CD8-positive, alpha-beta memory T cell (primary cell): Measurements from ENCODE around the gene SEPTIN10. TPM values are rescaled to one million over a fixed set of nuclear protein-coding genes. Genes with fewer than 3 reads are reported as not detected.

Experiments used
- CTCF ChIA-PET: fragments of 350-600 bp; sonication (Branson Sonifier 250); formaldehyde crosslinking; loops from one replicate; lab custom pipeline; 2021; ENCODE audit warnings: antibody characterized with exemption; lab: Charles Lee
- POLR2A ChIA-PET: fragments of 350-600 bp; sonication (Branson Sonifier 250); formaldehyde crosslinking; loops from one replicate; lab custom pipeline; 2021; ENCODE audit warnings: antibody characterized with exemption; lab: Charles Lee
- DNase-seq, 5 donors: peaks; one replicate each; pipeline versions ENCODE4 v3.0.0 to v3.0.0-alpha.2; 2020 to 2022; ENCODE audit warnings: mixed read lengths in 1 of 5
- H3K27ac ChIP-seq: one replicate; pipeline ENCODE4 v1.7.0; 2013; ENCODE audit warnings: low read depth, mild to moderate bottlenecking, low read length, moderate library complexity
- H3K27me3 ChIP-seq: 2 replicates; pipeline ENCODE4 v1.7.0; 2013; ENCODE audit warnings: low read length, mild to moderate bottlenecking; ENCODE audit not compliant: insufficient read depth, poor library complexity, severe bottlenecking
- H3K36me3 ChIP-seq: 2 replicates; pipeline ENCODE4 v1.7.0; 2013; ENCODE audit warnings: mild to moderate bottlenecking, low read length, moderate library complexity; ENCODE audit not compliant: insufficient read depth
- H3K4me1 ChIP-seq: 2 replicates; pipeline ENCODE4 v1.7.0; 2013; ENCODE audit warnings: mild to moderate bottlenecking, low read length, moderate library complexity; ENCODE audit not compliant: insufficient read depth
- H3K4me3 ChIP-seq: 2 replicates; pipeline ENCODE4 v1.7.0; 2013; ENCODE audit warnings: mild to moderate bottlenecking, low read length
- H3K9me3 ChIP-seq: 2 replicates; pipeline ENCODE4 v1.7.0; 2013; ENCODE audit warnings: mild to moderate bottlenecking, low read length
- H3K27ac Mint-ChIP-seq, 8 donors: one replicate each; pipeline ENCODE4 v1.8.0; 2020 to 2021; ENCODE audit warnings: mixed read lengths in 8 of 8, mild to moderate bottlenecking in 6 of 8, inconsistent platforms in 3 of 8, moderate library complexity in 3 of 8
- H3K27me3 Mint-ChIP-seq, 2 donors: one replicate each; pipeline ENCODE4 v1.8.0; 2020 to 2021; ENCODE audit warnings: mixed read lengths in 2 of 2, mild to moderate bottlenecking in 1 of 2, moderate library complexity in 1 of 2
- H3K36me3 Mint-ChIP-seq, 3 donors: one replicate each; pipeline ENCODE4 v1.8.0; 2020 to 2021; ENCODE audit warnings: mixed read lengths in 3 of 3, inconsistent platforms in 1 of 3, mild to moderate bottlenecking in 1 of 3
- H3K4me1 Mint-ChIP-seq, 3 donors: one replicate each; pipeline ENCODE4 v1.8.0; 2020 to 2021; ENCODE audit warnings: mixed read lengths in 3 of 3, inconsistent platforms in 1 of 3, mild to moderate bottlenecking in 1 of 3
- H3K4me3 Mint-ChIP-seq, 7 donors: one replicate each; pipeline ENCODE4 v1.8.0; 2020 to 2021; ENCODE audit warnings: mixed read lengths in 7 of 7, mild to moderate bottlenecking in 6 of 7, moderate library complexity in 4 of 7, inconsistent platforms in 2 of 7
- H3K9me3 Mint-ChIP-seq, 5 donors: one replicate each; pipeline ENCODE4 v1.8.0; 2020 to 2022; ENCODE audit warnings: mixed read lengths in 5 of 5, mild to moderate bottlenecking in 3 of 5, moderate library complexity in 2 of 5, inconsistent platforms in 1 of 5
- polyA plus RNA-seq: library from polyadenylated mRNA; unstranded; fragments of 300-500 nt; fragmentation: Illumina TruSeq; gene quantifications from one replicate; pipeline ENCODE4 v1.2.3, GENCODE V29; 2021
- total RNA-seq, 2 experiments: library from RNA; stranded (reverse); gene quantifications; one replicate each; pipeline ENCODE4 v1.2.3, GENCODE V29; 2021

The SEPTIN10 gene
- total and polyA plus RNA-seq, 3 experiments from 2014 or later: 0.31 to 1.2 (median 0.69) TPM

- no peak for DNase-seq
- H3K9me3 ChIP-seq: no peaks in the 10 kb centered on the region
- H3K36me3 Mint-ChIP-seq: no peaks in the 10 kb centered on the region
- ChIA-PET CTCF (interaction anchor here (2.1 to 3.3 kb wide), 3 partner anchors 380 to 488 kb away, joined by 12 to 17 read pairs (median 14); partner anchors contain the start of gene SH3RF3), POLR2A (no interaction called here)
- H3K27ac ChIP-seq: no peak overlapping the region
- H3K27me3 ChIP-seq: no peaks in the 10 kb centered on the region
- H3K36me3 ChIP-seq: no peaks in the 10 kb centered on the region
- H3K27me3 Mint-ChIP-seq: peaks cover 0 to 5% of the 10 kb centered on the region in 2 donors
- H3K4me3 Mint-ChIP-seq: no peak overlapping the region
- no peaks in the 10 kb centered on the region for H3K4me1 ChIP-seq
- no peak overlapping the region for H3K27ac Mint-ChIP-seq
- H3K9me3 Mint-ChIP-seq: no peaks in the 10 kb centered on the region
- H3K4me1 Mint-ChIP-seq: peaks cover 3 to 5% (median 5%) of the 10 kb centered on the region in 3 donors
- H3K4me3 ChIP-seq: no peak overlapping the region
Observed at GRCh38 chr2:109508556-109508955, 105.2 kb downstream of the SEPTIN10 start.

- POLR2A ChIA-PET: no interaction called here
- no peak for DNase-seq
- no peaks in the 10 kb centered on the region for H3K27me3 ChIP-seq
- Mint-ChIP-seq H3K4me1 (no peaks in the 10 kb centered on the region), H3K4me3 (no peak overlapping the region), H3K27me3 (peaks cover 0 to 2% of the 10 kb centered on the region in 2 donors), H3K36me3 (no peaks in the 10 kb centered on the region), H3K27ac (peak overlapping the region in 1 of 8 donors; percentile 36), H3K9me3 (no peaks in the 10 kb centered on the region)
- H3K27ac ChIP-seq: no peak overlapping the region
- no peaks in the 10 kb centered on the region for H3K4me1 ChIP-seq
- CTCF ChIA-PET: interaction anchor here (1.0 kb wide), 1 partner anchor 375 kb away, joined by 3 read pairs; no protein-coding TSS in a partner anchor
- H3K36me3 ChIP-seq: no peaks in the 10 kb centered on the region
- no peak overlapping the region for H3K4me3 ChIP-seq
- H3K9me3 ChIP-seq: no peaks in the 10 kb centered on the region
Observed at GRCh38 chr2:109507828-109508227, 105.9 kb downstream of the SEPTIN10 start.

- POLR2A ChIA-PET: no interaction called here
- Histone ChIP-seq H3K27ac (no peak overlapping the region), H3K4me1 (no peaks in the 10 kb centered on the region), H3K9me3 (no peaks in the 10 kb centered on the region), H3K27me3 (no peaks in the 10 kb centered on the region), H3K36me3 (no peaks in the 10 kb centered on the region), H3K4me3 (no peak overlapping the region)
- no peaks in the 10 kb centered on the region for H3K36me3 Mint-ChIP-seq
- DNase-seq: no peak
- CTCF ChIA-PET: interaction anchor here (1.0 kb wide), 2 partner anchors 375 to 380 kb away, joined by 3 read pairs; no protein-coding TSS in a partner anchor
- H3K9me3 Mint-ChIP-seq: no peaks in the 10 kb centered on the region
- H3K27me3 Mint-ChIP-seq: peaks cover 0 to 2% of the 10 kb centered on the region in 2 donors
- no peak overlapping the region for H3K27ac Mint-ChIP-seq
- H3K4me3 Mint-ChIP-seq: no peak overlapping the region
- no peaks in the 10 kb centered on the region for H3K4me1 Mint-ChIP-seq
Observed at GRCh38 chr2:109507217-109507616, 106.5 kb downstream of the SEPTIN10 start.

- H3K9me3 ChIP-seq: no peaks in the 10 kb centered on the region
Observed at GRCh38 chr2:109503191-109503590, 110.6 kb downstream of the SEPTIN10 start.

GRCh38 chr2:109501461-109501860 lies 112.3 kb downstream of the SEPTIN10 start:
- no peaks in the 10 kb centered on the region for H3K4me1 Mint-ChIP-seq
- ChIA-PET CTCF (interaction anchor here (1.7 kb wide), 1 partner anchor 8 kb away, joined by 6 read pairs; no protein-coding TSS in a partner anchor), POLR2A (no interaction called here)
- H3K4me3 Mint-ChIP-seq: no peak overlapping the region
- Histone ChIP-seq H3K36me3 (no peaks in the 10 kb centered on the region), H3K27ac (no peak overlapping the region), H3K9me3 (no peaks in the 10 kb centered on the region), H3K27me3 (no peaks in the 10 kb centered on the region), H3K4me3 (no peak overlapping the region), H3K4me1 (no peaks in the 10 kb centered on the region)
- peak overlapping the region in 1 of 8 donors; percentile 93 for H3K27ac Mint-ChIP-seq
- DNase-seq: no peak
- no peaks in the 10 kb centered on the region for H3K9me3 Mint-ChIP-seq
- no peaks in the 10 kb centered on the region for H3K36me3 Mint-ChIP-seq
- peaks cover 0 to 3% of the 10 kb centered on the region in 2 donors for H3K27me3 Mint-ChIP-seq

More at GRCh38 chr2:109503191-109503590, 110.6 kb downstream of the SEPTIN10 start:
- Histone ChIP-seq H3K36me3 (no peaks in the 10 kb centered on the region), H3K27me3 (no peaks in the 10 kb centered on the region), H3K27ac (no peak overlapping the region), H3K4me1 (no peaks in the 10 kb centered on the region), H3K4me3 (no peak overlapping the region)
- ChIA-PET CTCF (no interaction called here), POLR2A (no interaction called here)
- H3K36me3 Mint-ChIP-seq: no peaks in the 10 kb centered on the region
- H3K9me3 Mint-ChIP-seq: no peaks in the 10 kb centered on the region
- DNase-seq: no peak
- no peaks in the 10 kb centered on the region for H3K4me1 Mint-ChIP-seq
- H3K4me3 Mint-ChIP-seq: no peak overlapping the region
- peaks cover 0 to 4% of the 10 kb centered on the region in 2 donors for H3K27me3 Mint-ChIP-seq
- H3K27ac Mint-ChIP-seq: peak overlapping the region in 1 of 8 donors; percentile 34

GRCh38 chr2:109500910-109501309 lies 112.9 kb downstream of the SEPTIN10 start:
- Mint-ChIP-seq H3K27me3 (peaks cover 0 to 3% of the 10 kb centered on the region in 2 donors), H3K36me3 (no peaks in the 10 kb centered on the region), H3K4me1 (no peaks in the 10 kb centered on the region), H3K4me3 (no peak overlapping the region), H3K27ac (no peak overlapping the region), H3K9me3 (no peaks in the 10 kb centered on the region)
- no peak overlapping the region for H3K4me3 ChIP-seq
- H3K27ac ChIP-seq: no peak overlapping the region
- no peaks in the 10 kb centered on the region for H3K36me3 ChIP-seq
- ChIA-PET CTCF (interaction anchor here (1.7 kb wide), 1 partner anchor 9 kb away, joined by 6 read pairs; no protein-coding TSS in a partner anchor), POLR2A (no interaction called here)
- no peaks in the 10 kb centered on the region for H3K4me1 ChIP-seq
- no peaks in the 10 kb centered on the region for H3K27me3 ChIP-seq
- no peak for DNase-seq
- H3K9me3 ChIP-seq: no peaks in the 10 kb centered on the region

- Mint-ChIP-seq H3K4me3 (no peak overlapping the region), H3K36me3 (no peaks in the 10 kb centered on the region), H3K27me3 (peaks cover 0 to 3% of the 10 kb centered on the region in 2 donors), H3K4me1 (no peaks in the 10 kb centered on the region), H3K27ac (peak overlapping the region in 1 of 8 donors; percentile 90), H3K9me3 (no peaks in the 10 kb centered on the region)
- H3K4me3 ChIP-seq: no peak overlapping the region
- no peak for DNase-seq
- ChIA-PET POLR2A (no interaction called here), CTCF (no interaction called here)
- H3K9me3 ChIP-seq: no peaks in the 10 kb centered on the region
- no peak overlapping the region for H3K27ac ChIP-seq
- no peaks in the 10 kb centered on the region for H3K4me1 ChIP-seq
- H3K27me3 ChIP-seq: no peaks in the 10 kb centered on the region
- no peaks in the 10 kb centered on the region for H3K36me3 ChIP-seq
Observed at GRCh38 chr2:109499566-109499965, 114.2 kb downstream of the SEPTIN10 start.

GRCh38 chr2:109498906-109499305 lies 114.9 kb downstream of the SEPTIN10 start:
- Histone ChIP-seq H3K27me3 (no peaks in the 10 kb centered on the region), H3K36me3 (no peaks in the 10 kb centered on the region), H3K27ac (no peak overlapping the region), H3K4me3 (no peak overlapping the region), H3K9me3 (no peaks in the 10 kb centered on the region), H3K4me1 (no peaks in the 10 kb centered on the region)
- Mint-ChIP-seq H3K9me3 (no peaks in the 10 kb centered on the region), H3K4me3 (no peak overlapping the region), H3K27me3 (peaks cover 0 to 3% of the 10 kb centered on the region in 2 donors), H3K27ac (no peak overlapping the region), H3K36me3 (no peaks in the 10 kb centered on the region), H3K4me1 (no peaks in the 10 kb centered on the region)
- POLR2A ChIA-PET: no interaction called here
- CTCF ChIA-PET: no interaction called here
- DNase-seq: no peak
